ENCODE data around the gene PDX1. TPM values are rescaled to one million over a fixed set of nuclear protein-coding genes. Genes with fewer than 3 reads are reported as not detected.
A peak's percentile ranks its signal among the peaks of the same experiment; 100 is the strongest.

Gene PDX1
- not detected for polyA plus RNA-seq (2013, experiment 1 of 2)
- polyA plus RNA-seq (2013, experiment 2 of 2) = not detected

DNA sequence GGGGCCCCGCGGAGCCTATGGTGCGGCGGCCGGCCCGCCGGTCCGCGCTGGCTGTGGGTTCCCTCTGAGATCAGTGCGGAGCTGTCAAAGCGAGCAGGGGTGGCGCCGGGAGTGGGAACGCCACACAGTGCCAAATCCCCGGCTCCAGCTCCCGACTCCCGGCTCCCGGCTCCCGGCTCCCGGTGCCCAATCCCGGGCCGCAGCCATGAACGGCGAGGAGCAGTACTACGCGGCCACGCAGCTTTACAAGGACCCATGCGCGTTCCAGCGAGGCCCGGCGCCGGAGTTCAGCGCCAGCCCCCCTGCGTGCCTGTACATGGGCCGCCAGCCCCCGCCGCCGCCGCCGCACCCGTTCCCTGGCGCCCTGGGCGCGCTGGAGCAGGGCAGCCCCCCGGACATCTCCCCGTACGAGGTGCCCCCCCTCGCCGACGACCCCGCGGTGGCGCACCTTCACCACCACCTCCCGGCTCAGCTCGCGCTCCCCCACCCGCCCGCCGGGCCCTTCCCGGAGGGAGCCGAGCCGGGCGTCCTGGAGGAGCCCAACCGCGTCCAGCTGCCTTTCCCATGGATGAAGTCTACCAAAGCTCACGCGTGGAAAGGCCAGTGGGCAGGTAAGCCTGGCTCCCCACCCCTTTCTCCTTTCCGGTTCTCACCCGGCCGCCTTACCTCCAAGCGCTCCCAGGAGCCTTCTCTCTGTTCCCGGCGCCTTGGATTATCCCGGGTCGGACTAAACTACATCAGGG, at the start of gene PDX1:
PDX1 (plus strand) TSS at position 67 of the 743 bp plus-strand sequence; CDS start at position 206, 139 bp downstream.
- no peak within 1 kb of the TSS for H3K9ac ChIP-seq (ENCODE audit: low read depth, low read length, poor library complexity)
- peak within 1 kb of the TSS; percentile 77 for H3K23ac ChIP-seq (ENCODE audit: low read depth, low read length, poor library complexity)
- no peaks in the 10 kb centered on the region for H3K36me3 ChIP-seq (replicated peaks in 1 of 2; ENCODE audit: control insufficient read depth in 2 of 2, insufficient read depth in 2 of 2, low read length in 2 of 2)
- peaks cover 66 to 98% (median 98%) of the 10 kb centered on the region in 3 experiments for H3K27me3 ChIP-seq (ENCODE audit: control insufficient read depth in 3 of 3, insufficient read depth in 3 of 3, low read depth in 1 of 3, low read length in 3 of 3)
- peaks cover 2 to 6% of the 10 kb centered on the region in 2 donors for H3K4me1 ChIP-seq (ENCODE audit: control insufficient read depth in 2 of 2, insufficient read depth in 1 of 2, low read depth in 1 of 2, low read length in 2 of 2)
- peak within 1 kb of the TSS; percentile 41 for H3K18ac ChIP-seq (ENCODE audit: low read length)
- no peak within 1 kb of the TSS for H2AK5ac ChIP-seq (ENCODE audit: low read depth, low read length)
- DNase-seq (ENCODE audit: low spot score) = peak; percentile 48
- H3K14ac ChIP-seq (ENCODE audit: low read length) = peak within 1 kb of the TSS; percentile 15
- H3K27ac ChIP-seq (replicated peaks; ENCODE audit: low read length) = no peak within 1 kb of the TSS
- H4K8ac ChIP-seq (ENCODE audit: low read depth, low read length) = peak within 1 kb of the TSS; percentile 10
- no CpG with 5 or more reads among the region's 76 CpGs for WGBS, 2 donors (ENCODE audit: extremely low coverage in 2 of 2, insufficient read length in 2 of 2, insufficient replicate concordance in 1 of 2)
- H2BK120ac ChIP-seq (ENCODE audit: low read depth, low read length) = no peak within 1 kb of the TSS
- H3K9me3 ChIP-seq (replicated peaks in 1 of 2; ENCODE audit: control insufficient read depth in 2 of 2, insufficient read depth in 1 of 2, low read depth in 1 of 2, low read length in 2 of 2) = peaks cover 0 to 8% of the 10 kb centered on the region in 2 donors
- peak within 1 kb of the TSS in 1 of 2 donors; percentile 11 for H3K4me3 ChIP-seq (ENCODE audit: low read length in 2 of 2)
- no peak within 1 kb of the TSS for H2BK5ac ChIP-seq (ENCODE audit: low read length)
- peak within 1 kb of the TSS; percentile 48 for H3K4me2 ChIP-seq (ENCODE audit: insufficient read depth, low read length, poor library complexity, severe bottlenecking)
- H2AFZ ChIP-seq (ENCODE audit: low read length) = peak within 1 kb of the TSS; percentile 91
- H2BK15ac ChIP-seq (ENCODE audit: low read length) = no peak within 1 kb of the TSS
- no peak within 1 kb of the TSS for H2BK12ac ChIP-seq (ENCODE audit: low read length)
- no peak within 1 kb of the TSS for H3K4ac ChIP-seq (ENCODE audit: low read length)
- no peaks in the 10 kb centered on the region for H3K79me1 ChIP-seq (ENCODE audit: low read depth, low read length)
- no peak within 1 kb of the TSS for H4K91ac ChIP-seq (ENCODE audit: low read depth, low read length, poor library complexity)

DNA sequence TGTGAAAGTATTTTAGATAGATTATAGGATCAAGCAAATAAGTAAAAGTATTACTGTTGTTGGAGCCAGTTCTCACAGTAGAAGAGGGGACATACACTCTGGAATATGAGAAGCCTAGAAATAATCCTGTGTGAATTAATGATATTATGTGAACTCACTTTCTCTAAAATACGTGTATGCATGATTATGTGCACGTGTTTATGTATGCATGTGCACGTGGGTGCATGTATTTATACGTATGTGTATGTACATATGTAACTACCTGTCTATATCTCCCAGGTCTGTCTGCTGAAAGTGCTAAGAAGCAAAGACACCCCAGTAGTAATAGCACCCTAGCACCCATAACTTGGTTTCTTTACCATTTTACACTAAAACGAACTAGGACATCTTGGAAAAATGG, 41.5 kb upstream of the PDX1 start:
- Histone ChIP-seq H3K36me3 (replicated peaks in 1 of 2; ENCODE audit: control insufficient read depth in 2 of 2, insufficient read depth in 2 of 2, low read length in 2 of 2) (no peaks in the 10 kb centered on the region), H3K27ac (replicated peaks; ENCODE audit: low read length) (no peak overlapping the region), H4K91ac (ENCODE audit: low read depth, low read length, poor library complexity) (no peak overlapping the region), H2BK120ac (ENCODE audit: low read depth, low read length) (no peak overlapping the region), H3K4ac (ENCODE audit: low read length) (no peak overlapping the region), H3K4me1 (ENCODE audit: control insufficient read depth in 2 of 2, insufficient read depth in 1 of 2, low read depth in 1 of 2, low read length in 2 of 2) (no peaks in the 10 kb centered on the region), H3K18ac (ENCODE audit: low read length) (no peak overlapping the region), H3K4me2 (ENCODE audit: insufficient read depth, low read length, poor library complexity, severe bottlenecking) (no peak overlapping the region), H3K9ac (ENCODE audit: low read depth, low read length, poor library complexity) (no peak overlapping the region), H3K27me3 (ENCODE audit: control insufficient read depth in 3 of 3, insufficient read depth in 3 of 3, low read depth in 1 of 3, low read length in 3 of 3) (peaks cover 0 to 21% (median 0%) of the 10 kb centered on the region in 3 experiments), H2AK5ac (ENCODE audit: low read depth, low read length) (no peak overlapping the region), H2BK12ac (ENCODE audit: low read length) (no peak overlapping the region), H3K4me3 (ENCODE audit: low read length in 2 of 2) (no peak overlapping the region), H3K9me3 (replicated peaks in 1 of 2; ENCODE audit: control insufficient read depth in 2 of 2, insufficient read depth in 1 of 2, low read depth in 1 of 2, low read length in 2 of 2) (no peaks in the 10 kb centered on the region), H3K14ac (ENCODE audit: low read length) (no peak overlapping the region), H3K79me1 (ENCODE audit: low read depth, low read length) (no peaks in the 10 kb centered on the region), H2BK5ac (ENCODE audit: low read length) (no peak overlapping the region), H3K23ac (ENCODE audit: low read depth, low read length, poor library complexity) (no peak overlapping the region), H4K8ac (ENCODE audit: low read depth, low read length) (no peak overlapping the region), H2AFZ (ENCODE audit: low read length) (no peak overlapping the region), H2BK15ac (ENCODE audit: low read length) (no peak overlapping the region)
- no CpG with 5 or more reads among the region's 5 CpGs for WGBS, 2 donors (ENCODE audit: extremely low coverage in 2 of 2, insufficient read length in 2 of 2, insufficient replicate concordance in 1 of 2)
- no peak for DNase-seq (ENCODE audit: low spot score)

DNA sequence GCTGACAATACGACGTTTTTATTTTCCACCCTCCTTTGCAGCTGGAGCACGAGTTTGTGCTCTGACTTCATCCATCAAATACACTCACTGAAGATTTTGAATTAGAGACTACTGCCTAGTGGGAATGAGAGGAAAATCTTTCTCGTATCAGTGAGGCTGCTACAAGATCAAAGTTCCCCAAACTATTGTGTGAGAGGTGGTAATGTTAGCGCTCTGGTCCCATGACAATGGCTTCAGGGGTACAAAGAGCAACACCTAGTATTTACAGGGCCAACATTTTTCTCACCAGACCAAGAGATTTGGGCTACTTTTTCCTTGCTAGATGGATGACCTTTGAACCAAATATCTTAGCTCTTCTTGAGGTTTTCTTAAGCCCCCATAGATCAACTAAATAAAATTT, 30.3 kb upstream of the PDX1 start:
- Histone ChIP-seq H2BK5ac (ENCODE audit: low read length) (no peak overlapping the region), H2BK15ac (ENCODE audit: low read length) (no peak overlapping the region), H2AFZ (ENCODE audit: low read length) (no peak overlapping the region), H2BK120ac (ENCODE audit: low read depth, low read length) (no peak overlapping the region), H3K4ac (ENCODE audit: low read length) (no peak overlapping the region), H3K27me3 (ENCODE audit: control insufficient read depth in 3 of 3, insufficient read depth in 3 of 3, low read depth in 1 of 3, low read length in 3 of 3) (peaks cover 0 to 3% (median 0%) of the 10 kb centered on the region in 3 experiments), H2AK5ac (ENCODE audit: low read depth, low read length) (no peak overlapping the region), H3K18ac (ENCODE audit: low read length) (no peak overlapping the region), H3K36me3 (replicated peaks in 1 of 2; ENCODE audit: control insufficient read depth in 2 of 2, insufficient read depth in 2 of 2, low read length in 2 of 2) (no peaks in the 10 kb centered on the region), H3K9ac (ENCODE audit: low read depth, low read length, poor library complexity) (no peak overlapping the region), H3K4me2 (ENCODE audit: insufficient read depth, low read length, poor library complexity, severe bottlenecking) (no peak overlapping the region), H3K14ac (ENCODE audit: low read length) (no peak overlapping the region), H4K91ac (ENCODE audit: low read depth, low read length, poor library complexity) (no peak overlapping the region), H4K8ac (ENCODE audit: low read depth, low read length) (no peak overlapping the region), H3K4me3 (ENCODE audit: low read length in 2 of 2) (no peak overlapping the region), H3K23ac (ENCODE audit: low read depth, low read length, poor library complexity) (no peak overlapping the region), H3K27ac (replicated peaks; ENCODE audit: low read length) (no peak overlapping the region), H3K9me3 (replicated peaks in 1 of 2; ENCODE audit: control insufficient read depth in 2 of 2, insufficient read depth in 1 of 2, low read depth in 1 of 2, low read length in 2 of 2) (no peaks in the 10 kb centered on the region), H3K79me1 (ENCODE audit: low read depth, low read length) (no peaks in the 10 kb centered on the region), H2BK12ac (ENCODE audit: low read length) (no peak overlapping the region), H3K4me1 (ENCODE audit: control insufficient read depth in 2 of 2, insufficient read depth in 1 of 2, low read depth in 1 of 2, low read length in 2 of 2) (no peaks in the 10 kb centered on the region)
- no peak for DNase-seq (ENCODE audit: low spot score)
- WGBS, 2 donors (ENCODE audit: extremely low coverage in 2 of 2, insufficient read length in 2 of 2, insufficient replicate concordance in 1 of 2) = no CpG with 5 or more reads among the region's 5 CpGs

- no peak overlapping the region for H3K18ac ChIP-seq (ENCODE audit: low read length)
- no peak overlapping the region for H3K23ac ChIP-seq (ENCODE audit: low read depth, low read length, poor library complexity)
- no peak overlapping the region for H3K9ac ChIP-seq (ENCODE audit: low read depth, low read length, poor library complexity)
- H3K9me3 ChIP-seq (replicated peaks in 1 of 2; ENCODE audit: control insufficient read depth in 2 of 2, insufficient read depth in 1 of 2, low read depth in 1 of 2, low read length in 2 of 2) = peaks cover 0 to 1% of the 10 kb centered on the region in 2 donors
- H4K91ac ChIP-seq (ENCODE audit: low read depth, low read length, poor library complexity) = no peak overlapping the region
- no peaks in the 10 kb centered on the region for H3K79me1 ChIP-seq (ENCODE audit: low read depth, low read length)
- H3K4me2 ChIP-seq (ENCODE audit: insufficient read depth, low read length, poor library complexity, severe bottlenecking) = no peak overlapping the region
- no peaks in the 10 kb centered on the region for H3K27me3 ChIP-seq (ENCODE audit: control insufficient read depth in 3 of 3, insufficient read depth in 3 of 3, low read depth in 1 of 3, low read length in 3 of 3)
- H3K4ac ChIP-seq (ENCODE audit: low read length) = no peak overlapping the region
- H3K14ac ChIP-seq (ENCODE audit: low read length) = no peak overlapping the region
- no peak overlapping the region for H4K8ac ChIP-seq (ENCODE audit: low read depth, low read length)
- H3K4me1 ChIP-seq (ENCODE audit: control insufficient read depth in 2 of 2, insufficient read depth in 1 of 2, low read depth in 1 of 2, low read length in 2 of 2) = no peaks in the 10 kb centered on the region
- H3K4me3 ChIP-seq (ENCODE audit: low read length in 2 of 2) = no peak overlapping the region
- no peak overlapping the region for H2BK5ac ChIP-seq (ENCODE audit: low read length)
- H2BK15ac ChIP-seq (ENCODE audit: low read length) = no peak overlapping the region
- no peak for DNase-seq (ENCODE audit: low spot score)
- no peaks in the 10 kb centered on the region for H3K36me3 ChIP-seq (replicated peaks in 1 of 2; ENCODE audit: control insufficient read depth in 2 of 2, insufficient read depth in 2 of 2, low read length in 2 of 2)
- no peak overlapping the region for H3K27ac ChIP-seq (replicated peaks; ENCODE audit: low read length)
- H2BK12ac ChIP-seq (ENCODE audit: low read length) = no peak overlapping the region
- H2AFZ ChIP-seq (ENCODE audit: low read length) = no peak overlapping the region
- H2AK5ac ChIP-seq (ENCODE audit: low read depth, low read length) = no peak overlapping the region
- no peak overlapping the region for H2BK120ac ChIP-seq (ENCODE audit: low read depth, low read length)
These were observed 23.1 kb upstream of the PDX1 start for GRCh38 chr13:27896726-27897125.
